RWPE2 (cell line): Measurements from ENCODE around the gene PPP1R27.

Experiments used
- ATAC-seq: fragments of 200-7000 bp; cut with Tn5 transposase; 3 replicates; pipeline ENCODE4 v1.9.1; 2021; ENCODE audit warnings: low read depth
- DNase-seq: peaks from one replicate; pipeline ENCODE4 v3.0.0-alpha.2; 2020; ENCODE audit warnings: low spot score
- H3K27ac ChIP-seq: fragments of 450-650 bp; 2 replicates; pipeline ENCODE4 v1.5.1; 2017; ENCODE audit warnings: mild to moderate bottlenecking; ENCODE audit not compliant: poor library complexity, severe bottlenecking
- H3K27me3 ChIP-seq: fragments of 250-450 bp; sonication (Bioruptor Pico); 2 replicates; pipeline ENCODE4 v1.5.1; 2021; ENCODE audit warnings: mild to moderate bottlenecking, moderate library complexity; ENCODE audit not compliant: insufficient read depth, poor library complexity, severe bottlenecking
- H3K36me3 ChIP-seq: fragments of 250-450 bp; sonication (Bioruptor Pico); 2 replicates; pipeline ENCODE4 v1.5.1; 2020; ENCODE audit warnings: low read depth, mild to moderate bottlenecking, moderate library complexity
- H3K4me1 ChIP-seq: fragments of 250-450 bp; sonication (Bioruptor Pico); 2 replicates; pipeline ENCODE4 v1.5.1; 2021; ENCODE audit warnings: mild to moderate bottlenecking, moderate library complexity; ENCODE audit not compliant: insufficient read depth, poor library complexity, severe bottlenecking
- H3K4me3 ChIP-seq: fragments of 250-450 bp; sonication (Bioruptor Pico); 2 replicates; pipeline ENCODE4 v1.5.1; 2021; ENCODE audit warnings: mild to moderate bottlenecking, moderate library complexity; ENCODE audit not compliant: severe bottlenecking
- H3K9me3 ChIP-seq: fragments of 250-450 bp; sonication (Bioruptor Pico); 2 replicates; pipeline ENCODE4 v1.5.1; 2021; ENCODE audit warnings: mild to moderate bottlenecking, moderate library complexity; ENCODE audit not compliant: severe bottlenecking
- CTCF ChIP-seq: fragments of 450-650 bp; IDR thresholded peaks from one replicate; pipeline ENCODE4 v1.5.1; 2017; ENCODE audit warnings: mild to moderate bottlenecking, moderate library complexity; ENCODE audit not compliant: poor library complexity, severe bottlenecking

The PPP1R27 gene

DNA sequence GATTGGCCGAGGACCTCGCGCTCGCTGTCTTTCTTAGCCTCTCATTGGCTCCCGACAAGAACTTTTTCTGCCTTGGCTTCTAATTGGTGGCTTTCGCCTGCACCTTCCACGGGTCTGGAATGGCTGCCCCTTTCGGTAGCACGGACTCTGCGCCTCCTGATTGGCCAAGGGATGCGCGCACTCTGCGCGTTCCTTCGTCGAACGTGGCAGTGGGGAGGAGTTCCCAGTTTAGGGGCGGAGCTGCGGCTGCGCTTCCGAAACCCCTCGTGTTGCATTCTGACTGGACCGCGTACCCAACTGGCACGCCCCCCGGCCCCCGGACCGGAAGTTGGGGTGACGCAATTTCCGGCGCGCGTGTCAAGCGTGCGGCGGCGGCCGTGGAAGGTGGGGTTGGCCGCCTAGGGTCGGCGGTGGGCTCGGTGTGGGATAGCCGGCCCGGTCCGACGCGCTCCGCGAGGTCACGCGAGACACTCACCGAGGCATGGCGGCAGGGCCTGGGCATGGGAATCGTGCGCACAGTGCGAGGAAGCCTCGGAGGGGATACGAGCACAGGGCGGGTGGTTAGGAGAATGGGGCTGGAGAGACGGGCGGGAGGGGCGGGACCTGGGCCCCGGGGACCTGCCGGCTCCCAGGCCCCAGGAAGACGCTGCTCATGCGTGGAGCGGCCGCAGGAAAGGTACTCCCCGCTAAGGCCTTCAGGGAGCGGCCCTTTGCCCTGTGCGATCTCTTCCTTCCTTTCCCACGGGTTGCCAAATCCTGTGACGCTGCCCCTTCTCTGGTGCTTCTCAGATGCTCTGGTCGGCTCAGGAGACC is 26.1 kb upstream of the PPP1R27 start:
- no peaks in the 10 kb centered on the region for H3K9me3 ChIP-seq
- DNase-seq (peak; percentile 100), ATAC-seq (peak; percentile 88)
- H3K27me3 ChIP-seq, result no peaks in the 10 kb centered on the region
- peak overlapping the region; percentile 58 for H3K4me3 ChIP-seq
- H3K36me3 ChIP-seq, result peaks cover 77% of the 10 kb centered on the region
- peaks cover 8% of the 10 kb centered on the region for H3K4me1 ChIP-seq
- no peak for TF ChIP-seq CTCF
- peak overlapping the region; percentile 80 for H3K27ac ChIP-seq

DNA sequence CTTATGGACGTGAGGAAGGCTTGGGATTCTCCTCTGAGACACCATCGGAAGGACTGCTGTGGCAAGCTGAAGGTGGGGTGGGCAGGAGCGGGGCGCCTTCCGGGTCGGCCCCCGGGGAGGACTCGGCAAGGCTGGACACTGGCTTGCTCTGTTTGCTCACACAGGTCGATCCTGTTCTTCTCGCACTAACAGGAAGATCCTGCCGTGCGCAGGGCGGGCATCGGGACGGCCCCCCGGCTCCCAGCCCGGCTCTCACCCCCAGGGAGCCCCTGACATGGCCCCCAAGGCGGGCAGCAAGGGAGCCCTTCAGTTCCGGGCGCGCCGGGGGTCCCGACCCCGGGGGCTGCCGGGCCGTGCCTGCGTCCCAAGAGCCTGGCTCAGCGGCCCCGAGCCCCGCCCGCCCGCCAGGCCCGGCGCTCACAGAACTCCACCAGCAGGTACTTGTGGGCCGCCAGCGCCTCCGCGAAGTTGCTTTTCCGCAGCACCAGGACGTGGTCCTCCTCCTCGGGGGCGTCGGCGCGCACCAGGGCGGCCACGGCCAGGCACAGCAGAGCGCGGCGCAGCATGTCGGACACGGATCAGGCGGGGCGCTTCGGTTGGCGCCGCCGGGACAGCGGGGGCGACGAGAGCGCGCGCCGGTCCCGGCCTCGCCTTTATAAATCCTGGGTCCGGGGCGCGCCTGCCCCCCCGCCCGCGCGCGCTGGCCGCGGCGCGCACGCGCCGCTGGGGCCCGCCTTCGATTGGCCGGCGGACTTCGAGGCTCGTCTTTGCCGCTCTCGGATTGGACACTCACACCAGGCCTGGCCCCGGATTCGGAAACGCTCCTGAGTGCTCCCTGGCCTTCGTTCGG is 25.3 kb upstream of the PPP1R27 start, which contains the start of gene P4HB:
TSS of gene P4HB (minus strand) at position 630 of the 850 bp plus-strand sequence. CDS start at position 566, 64 bp downstream.
- ATAC-seq (no peak; the same call in 2 of the 3 replicates), DNase-seq (no peak)
- H3K4me3 ChIP-seq, result peak within 1 kb of the TSS; percentile 80
- H3K9me3 ChIP-seq, result no peaks in the 10 kb centered on the region
- H3K4me1 ChIP-seq, result peaks cover 8% of the 10 kb centered on the region
- peak within 1 kb of the TSS; percentile 80 for H3K27ac ChIP-seq
- TF ChIP-seq CTCF, result no peak
- no peaks in the 10 kb centered on the region for H3K27me3 ChIP-seq
- peaks cover 77% of the 10 kb centered on the region for H3K36me3 ChIP-seq

- Histone ChIP-seq H3K27ac (peak overlapping the region; percentile 73), H3K9me3 (no peaks in the 10 kb centered on the region), H3K4me3 (peak overlapping the region; percentile 80), H3K36me3 (peaks cover 80% of the 10 kb centered on the region), H3K27me3 (no peaks in the 10 kb centered on the region), H3K4me1 (peaks cover 8% of the 10 kb centered on the region)
- no peak for DNase-seq
- ATAC-seq, result no peak
- no peak for TF ChIP-seq CTCF
Measured at GRCh38 chr17:81858967-81859905, 24.4 kb upstream of the PPP1R27 start.

GRCh38 chr17:81858170-81858966 is 23.5 kb upstream of the PPP1R27 start:
- ATAC-seq, result no peak
- Histone ChIP-seq H3K9me3 (no peaks in the 10 kb centered on the region), H3K36me3 (peaks cover 80% of the 10 kb centered on the region), H3K4me3 (peak overlapping the region; percentile 80), H3K27me3 (no peaks in the 10 kb centered on the region), H3K4me1 (peaks cover 8% of the 10 kb centered on the region), H3K27ac (no peak overlapping the region)
- TF ChIP-seq CTCF, result no peak
- no peak for DNase-seq
